GM11168 (cell line): ENCODE measurements around the gene LPAR1.

Source experiments
- in situ Hi-C: fragments of 300-500 bp; cut with MboI; formaldehyde crosslinking; loops from one replicate; pipeline ENCODE4 v1.12.0; 2022; ENCODE audit warnings: low sequenced_read_pairs; ENCODE audit not compliant: unreplicated experiment

Gene LPAR1

DNA sequence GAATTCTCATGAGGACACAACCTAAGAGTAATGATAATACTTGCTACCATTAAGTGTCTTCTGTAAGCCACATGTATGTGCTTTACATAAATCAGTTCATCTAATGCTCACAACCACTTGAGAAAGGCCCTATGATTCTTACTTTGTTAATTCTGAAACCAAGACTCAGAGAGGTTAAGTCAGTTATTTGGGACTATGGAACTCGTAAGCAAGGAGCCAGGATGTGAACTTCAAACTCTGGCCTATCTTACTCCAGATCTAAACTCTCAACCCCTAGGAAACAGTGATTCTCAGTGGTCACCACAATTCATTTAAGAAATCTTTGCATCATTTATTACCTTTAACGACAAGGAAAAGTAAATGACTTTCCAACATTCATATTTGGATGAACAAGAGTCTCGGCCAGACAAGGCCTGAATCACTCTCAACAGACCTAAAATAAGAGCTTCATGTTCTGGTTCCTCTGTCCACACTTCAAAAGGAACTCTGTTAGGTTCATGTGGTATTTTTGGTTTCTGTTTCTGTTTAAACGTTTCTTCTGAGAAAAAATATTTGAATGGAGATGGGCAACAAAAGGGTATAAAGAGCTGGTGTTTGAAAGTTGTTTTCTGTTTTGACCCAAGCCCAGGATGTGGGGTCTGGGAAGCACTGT lies 104.8 kb downstream of the LPAR1 start:
- in situ Hi-C loops, result loop anchor here (10.0 kb wide), 1 partner anchor 129 kb away; no protein-coding TSS in a partner anchor

DNA sequence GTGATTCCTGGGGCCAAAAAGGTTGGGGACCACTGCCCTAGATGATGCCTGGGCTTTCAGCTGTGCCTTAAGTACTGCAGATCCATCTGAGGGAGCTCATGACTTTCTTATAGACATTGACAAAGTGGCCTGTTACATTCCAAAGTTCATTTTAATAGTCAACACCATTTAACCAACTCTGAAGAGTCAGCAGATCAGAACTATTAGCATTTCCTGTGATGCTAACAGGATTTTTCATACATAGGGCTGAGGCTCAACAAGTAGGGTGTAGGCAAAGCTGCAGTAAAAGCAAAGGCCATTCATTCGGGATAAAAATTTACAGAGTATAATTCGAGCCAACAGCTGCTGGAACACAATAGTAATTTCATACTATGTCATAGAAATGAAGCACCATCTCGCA lies 105.4 kb downstream of the LPAR1 start:
- in situ Hi-C loops, result loop anchor here (10.0 kb wide), 1 partner anchor 128 kb away; no protein-coding TSS in a partner anchor

DNA sequence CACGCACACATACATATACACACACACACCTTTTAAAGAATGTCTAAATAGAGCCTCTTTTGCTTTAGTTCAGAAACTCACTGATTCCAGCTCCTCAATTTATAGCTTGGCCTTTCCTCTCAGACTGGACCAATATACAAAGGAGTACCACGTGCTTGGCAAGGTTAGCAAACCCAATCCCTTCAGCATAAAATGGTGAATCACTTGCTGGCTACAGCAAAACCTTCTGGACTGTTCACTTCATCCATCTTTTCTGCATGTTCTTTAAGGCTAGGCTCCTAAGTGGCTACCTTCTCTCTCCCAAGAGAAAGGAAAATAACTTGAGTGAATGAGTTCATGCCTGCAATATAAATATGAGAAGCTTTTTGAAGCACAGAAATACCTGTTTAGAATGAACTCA lies 109.7 kb downstream of the LPAR1 start:
- in situ Hi-C loops, result no loop called here

DNA sequence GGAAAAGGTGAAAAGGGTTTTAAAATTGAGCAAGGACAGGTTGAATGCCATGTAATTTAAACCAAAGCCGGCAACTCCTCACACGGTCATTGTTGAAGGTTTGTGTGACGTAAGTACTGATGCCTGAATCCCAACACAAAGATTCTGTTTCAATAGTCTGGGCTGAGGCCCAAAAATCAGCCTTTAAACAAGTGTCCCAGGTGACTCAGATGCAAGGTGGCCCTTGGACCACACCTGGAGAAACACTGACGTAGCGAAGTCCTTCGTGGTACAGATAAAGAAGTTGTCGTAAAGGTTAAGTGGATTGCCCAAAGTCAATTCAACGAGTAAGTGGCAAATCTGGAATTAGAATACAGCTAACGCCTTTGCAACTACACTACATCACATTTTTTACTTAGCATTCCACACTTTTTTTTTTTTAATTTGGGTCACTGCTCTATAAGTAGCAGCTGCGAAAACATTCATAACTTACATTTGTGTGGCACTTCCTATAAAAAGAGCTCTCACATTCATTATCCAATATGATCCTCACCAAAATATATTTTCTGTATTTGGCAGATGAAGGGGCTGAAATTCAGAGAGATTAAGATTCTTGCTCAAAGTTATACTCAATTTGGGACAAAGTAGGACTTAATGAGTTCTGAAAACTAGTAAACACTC lies 111.3 kb downstream of the LPAR1 start:
- in situ Hi-C loops, result no loop called here

DNA sequence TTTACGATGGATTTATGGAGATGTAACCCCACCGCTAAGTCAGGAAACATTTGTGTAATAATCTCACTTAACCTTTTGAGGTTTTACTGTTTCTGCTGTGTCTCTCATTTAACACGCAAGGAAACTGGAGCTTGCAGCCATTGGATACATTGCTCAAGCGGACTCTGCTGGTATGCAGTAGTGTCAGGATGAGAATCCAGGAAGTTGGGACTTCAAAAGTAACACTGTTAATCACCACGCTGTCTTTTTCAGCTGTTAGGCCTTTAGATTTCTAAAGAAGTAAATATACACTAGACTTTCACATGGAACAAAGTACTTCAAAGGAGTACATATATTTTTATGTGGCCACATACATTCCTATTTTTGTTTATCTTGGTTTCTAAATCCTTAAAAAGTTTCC lies 114.7 kb downstream of the LPAR1 start:
- in situ Hi-C loops, result no loop called here

DNA sequence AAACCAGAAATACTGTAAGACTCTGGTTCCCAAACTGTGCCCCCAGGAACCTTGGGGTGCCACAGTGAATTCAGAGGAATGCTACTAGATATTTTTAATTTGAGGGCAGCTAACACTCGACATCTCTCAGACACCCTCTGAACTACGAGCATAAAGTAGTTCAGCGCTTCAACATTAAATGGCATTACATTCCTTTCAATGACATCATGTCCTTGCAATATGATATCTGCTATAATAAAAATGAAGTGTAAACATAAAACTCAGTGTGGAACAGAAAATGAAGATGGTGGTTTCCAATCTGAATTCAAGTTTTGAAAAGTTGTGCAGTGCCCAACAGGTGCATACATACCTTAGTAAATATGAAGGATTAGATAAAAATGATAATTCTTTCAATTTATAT lies 116.1 kb downstream of the LPAR1 start:
- in situ Hi-C loops, result no loop called here

DNA sequence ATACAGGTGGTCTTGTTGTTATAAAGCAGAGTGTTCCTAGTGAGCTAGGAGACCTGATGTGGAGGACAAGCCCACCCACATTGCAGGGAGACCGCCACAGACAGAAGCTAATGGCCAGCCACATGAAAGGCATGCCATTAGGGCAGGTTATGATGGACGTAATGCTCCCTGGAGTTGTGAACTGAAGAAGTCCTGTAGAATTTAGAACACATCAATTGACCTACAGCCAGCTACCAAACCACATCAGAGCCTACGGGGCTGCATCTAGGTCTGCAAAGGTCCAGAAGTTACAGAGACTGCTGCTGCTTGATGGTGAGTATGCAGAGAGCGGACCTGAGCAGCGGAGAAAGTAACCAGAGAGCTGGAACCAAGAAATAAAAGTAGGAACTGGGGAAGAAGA lies 116.6 kb downstream of the LPAR1 start:
- in situ Hi-C loops, result no loop called here

DNA sequence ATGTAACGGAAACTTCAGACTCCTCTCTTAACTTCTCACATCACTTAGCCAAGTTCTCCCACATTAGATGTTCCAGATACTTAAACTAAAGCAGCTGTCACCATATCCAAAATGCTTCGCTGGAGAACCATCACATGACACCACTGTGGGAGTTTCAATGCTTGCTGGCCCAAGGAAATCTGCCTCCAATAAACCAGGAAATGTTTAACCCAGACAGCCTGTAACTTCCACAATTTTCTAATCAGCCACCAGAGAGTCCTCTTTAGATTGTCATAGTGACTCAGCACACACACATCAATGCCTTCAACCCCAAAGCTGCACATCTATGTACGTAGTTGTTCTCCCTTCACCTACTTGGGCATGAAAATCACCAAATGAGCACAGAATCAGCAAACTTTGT lies 118.7 kb downstream of the LPAR1 start:
- in situ Hi-C loops, result no loop called here

DNA sequence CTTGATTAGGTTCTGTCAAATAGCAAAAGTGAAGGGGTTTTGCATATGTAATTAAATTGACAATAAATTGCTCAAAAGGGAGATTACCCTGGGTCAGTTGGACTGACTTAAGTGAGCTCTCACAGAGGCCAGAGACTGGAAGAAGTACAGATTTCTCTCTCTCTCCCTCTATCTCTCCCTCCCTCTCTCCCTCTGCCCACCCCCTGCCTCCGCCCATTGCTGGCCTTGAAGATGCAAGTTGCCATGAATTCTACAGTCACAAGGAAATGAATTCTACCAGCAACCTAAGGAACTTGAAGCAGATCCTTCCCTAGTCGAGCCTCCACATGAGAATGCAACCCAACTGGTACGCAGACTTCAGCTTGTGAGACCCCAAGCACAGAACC lies 119.2 kb downstream of the LPAR1 start:
- in situ Hi-C loops, result no loop called here

DNA sequence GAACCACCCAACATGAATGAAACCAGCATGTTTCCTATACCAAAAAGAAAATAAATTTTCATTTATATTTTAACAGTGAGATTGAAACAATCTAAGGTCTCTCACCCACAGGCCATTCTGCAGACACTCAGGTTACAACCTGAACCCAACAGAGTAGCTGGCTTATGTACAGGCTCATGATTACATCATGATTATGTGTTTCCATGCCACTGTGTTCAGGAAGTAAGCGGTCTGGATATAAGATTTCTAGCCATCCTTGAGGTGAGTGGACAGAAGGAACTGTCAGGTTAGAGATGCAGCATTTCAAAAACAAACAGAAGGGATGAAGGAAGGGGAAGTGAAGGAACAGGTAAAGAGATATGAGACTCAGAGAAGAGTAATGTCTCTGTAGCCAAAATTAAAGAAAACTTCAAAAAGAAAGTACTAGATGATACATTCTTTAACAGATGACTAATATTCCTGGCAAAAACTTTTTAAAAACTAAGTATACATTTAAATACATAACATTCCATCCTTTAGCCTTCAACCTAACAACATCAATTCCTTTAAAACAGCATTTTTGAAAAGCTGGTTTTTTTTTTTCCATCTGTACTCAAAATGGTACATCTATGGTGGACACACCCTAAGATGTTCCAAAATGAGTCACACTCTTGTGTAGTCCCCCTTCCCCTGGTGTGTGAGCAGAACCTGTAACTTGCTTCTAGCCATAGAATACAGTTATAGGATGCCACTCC lies 119.8 kb downstream of the LPAR1 start:
- in situ Hi-C loops, result no loop called here

DNA sequence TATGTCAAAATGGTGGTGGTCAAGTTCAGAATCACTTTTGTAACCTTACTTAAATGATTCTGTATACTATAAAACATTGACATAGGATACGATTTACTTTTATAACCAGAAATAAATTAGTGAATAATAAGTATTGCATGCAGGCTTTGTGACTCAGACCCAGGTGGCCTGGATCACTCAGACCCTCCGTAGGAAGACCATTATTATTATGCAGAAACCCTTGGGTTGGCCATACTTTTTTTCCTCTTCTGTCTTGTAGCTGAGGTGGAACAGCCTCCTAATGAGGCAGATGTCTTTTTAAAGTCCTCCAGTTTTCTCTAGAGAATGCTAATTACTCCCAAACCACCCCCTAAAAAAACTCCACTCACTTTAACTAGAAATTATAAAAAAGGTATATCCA lies 121.9 kb downstream of the LPAR1 start:
- in situ Hi-C loops, result no loop called here

DNA sequence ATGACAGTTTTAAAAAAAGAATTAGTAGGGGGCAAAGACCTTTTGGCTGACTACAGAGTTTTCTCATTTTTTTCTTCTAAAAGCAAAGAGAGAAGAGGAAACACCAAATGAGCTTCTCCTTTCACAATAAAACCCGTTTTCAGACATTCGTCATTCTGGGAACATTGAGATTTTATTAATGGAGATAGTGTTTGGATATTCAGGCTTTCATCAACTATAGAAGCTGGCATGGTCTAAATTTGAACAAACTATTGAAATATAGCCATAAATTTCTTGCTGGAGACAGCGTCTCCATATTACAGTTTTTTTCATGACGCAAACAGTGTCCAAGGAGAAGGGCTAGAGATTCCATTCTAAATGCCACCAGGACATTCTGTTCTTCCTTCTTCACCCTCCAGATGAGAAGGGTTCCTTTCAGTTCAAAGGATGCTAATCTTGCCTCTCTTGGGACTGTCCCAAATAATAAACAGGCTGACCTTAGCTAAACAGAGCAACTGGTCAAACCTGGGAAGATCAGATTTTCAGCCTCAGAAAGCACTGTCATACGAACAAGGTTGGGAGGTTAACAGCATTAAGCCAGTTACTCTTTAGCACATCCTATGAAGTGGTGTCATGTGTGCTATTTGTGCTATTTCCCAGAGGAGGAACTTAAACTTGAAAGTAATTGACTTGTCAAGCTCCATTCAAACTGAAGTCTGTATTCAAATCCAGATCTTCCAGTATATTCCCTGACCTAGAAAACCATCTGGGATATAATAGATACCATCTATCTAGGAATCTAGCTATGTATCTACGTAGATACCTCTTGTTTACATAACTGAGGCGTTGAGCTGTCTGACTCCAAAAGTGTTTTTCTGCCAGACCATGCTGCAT lies 125.6 kb downstream of the LPAR1 start:
- in situ Hi-C loops, result no loop called here

DNA sequence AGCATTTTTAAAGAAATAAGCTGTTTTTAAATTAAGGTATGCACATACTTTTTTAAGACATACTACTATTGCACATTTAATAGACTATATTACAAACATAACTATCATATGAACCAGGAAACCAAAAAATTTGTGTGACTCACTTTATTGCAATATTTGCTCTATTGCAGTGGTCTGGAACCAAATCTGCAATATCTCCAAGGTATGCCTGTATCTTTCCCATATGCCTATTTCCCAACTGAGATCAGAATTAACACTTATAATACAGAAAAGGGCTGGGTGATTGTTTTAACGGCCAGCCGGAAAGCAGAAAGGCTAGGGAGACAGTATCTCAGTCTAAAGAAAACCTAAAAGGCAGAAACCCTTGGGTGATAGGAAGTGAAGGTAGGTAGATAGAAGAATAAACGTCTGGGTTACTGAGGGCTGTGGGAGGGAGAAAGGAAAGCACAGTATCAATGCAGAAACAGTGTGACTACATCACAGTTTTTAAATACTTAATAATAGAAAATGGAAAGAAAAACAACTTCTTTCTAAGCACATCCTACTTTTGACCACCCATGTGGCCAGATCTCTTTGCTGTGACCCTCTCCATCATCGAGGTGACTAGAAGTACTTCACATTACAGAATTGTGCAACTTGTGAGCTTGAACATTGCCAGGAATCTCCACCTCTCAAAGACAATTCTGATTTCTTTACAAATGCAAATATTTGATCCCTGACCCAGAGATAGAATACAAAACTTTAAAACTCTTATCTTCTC lies 126.4 kb downstream of the LPAR1 start:
- in situ Hi-C loops, result no loop called here

DNA sequence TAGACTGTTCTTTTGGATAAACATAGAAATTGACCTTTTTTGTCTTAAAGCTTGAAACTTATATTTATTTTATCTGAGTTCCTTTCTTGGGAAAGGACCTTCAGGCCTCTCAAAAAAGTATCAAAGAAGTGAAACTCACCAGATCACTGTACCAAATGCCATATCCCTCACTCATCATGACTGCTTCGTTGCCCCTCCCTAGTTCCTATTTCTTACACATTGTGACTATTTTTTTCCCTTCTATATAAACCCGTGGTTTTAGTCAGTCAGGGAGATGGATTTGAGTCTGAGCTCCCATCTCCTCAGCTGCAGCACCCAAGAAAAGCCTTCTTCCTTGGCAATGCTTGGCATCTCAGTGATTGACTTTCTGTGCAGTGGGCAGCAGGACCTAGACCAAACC lies 129.4 kb downstream of the LPAR1 start:
- in situ Hi-C loops, result no loop called here

DNA sequence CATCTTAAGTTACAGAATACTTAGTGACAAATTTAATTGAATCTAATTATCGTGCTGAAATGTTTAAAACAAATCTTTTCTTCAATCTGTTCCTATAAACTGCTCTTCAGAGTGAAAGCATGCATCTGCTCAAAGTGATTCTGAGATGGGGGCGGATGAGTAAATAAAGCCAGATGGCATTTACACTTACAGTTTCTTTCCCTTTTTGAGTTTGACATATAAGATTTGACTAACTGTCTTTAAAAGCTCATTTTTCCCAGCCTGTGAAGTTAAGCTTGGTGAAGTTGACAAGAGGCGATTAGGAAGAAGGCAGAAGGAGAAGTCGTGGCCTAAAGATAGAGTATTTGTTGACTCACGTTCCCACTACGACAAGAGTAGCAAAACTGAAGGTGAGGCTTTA lies 137.4 kb downstream of the LPAR1 start:
- in situ Hi-C loops, result no loop called here

DNA sequence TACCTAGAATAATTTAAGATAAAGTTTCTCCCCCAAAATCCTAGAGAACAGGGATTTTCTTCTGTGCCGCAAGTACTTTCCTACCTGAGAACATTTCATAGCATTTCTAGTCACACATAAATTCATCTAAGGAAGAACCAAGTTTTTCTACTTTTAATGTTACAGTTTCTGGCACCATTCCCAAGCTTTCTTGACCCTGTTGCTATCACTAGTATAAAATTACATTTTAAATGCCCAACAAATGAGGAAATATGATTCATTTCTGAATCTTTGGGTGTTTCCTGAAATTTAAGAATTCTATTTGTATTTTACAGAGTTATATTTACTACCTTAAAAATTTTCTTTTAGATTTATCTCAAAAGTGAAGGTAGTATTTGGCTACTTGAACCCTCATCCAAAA lies 137.8 kb downstream of the LPAR1 start:
- in situ Hi-C loops, result no loop called here

DNA sequence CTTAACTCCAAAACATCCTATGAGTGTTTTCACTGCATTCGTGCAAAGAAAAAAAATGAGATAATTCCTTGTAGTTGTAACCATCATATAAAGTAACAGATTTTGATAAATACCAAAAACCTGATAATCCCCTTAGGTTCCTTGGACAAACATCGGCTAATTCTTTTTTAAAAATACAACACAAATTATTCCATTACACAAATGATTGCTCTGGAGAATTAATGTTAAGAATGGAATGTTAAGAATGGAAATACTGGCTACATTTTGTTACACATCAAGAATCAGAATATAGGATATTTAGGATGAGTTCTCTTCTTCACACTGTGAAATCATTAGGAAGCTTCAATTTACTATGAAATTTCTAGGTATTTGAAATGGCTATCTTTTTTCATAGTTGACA lies 139.4 kb downstream of the LPAR1 start:
- in situ Hi-C loops, result no loop called here

DNA sequence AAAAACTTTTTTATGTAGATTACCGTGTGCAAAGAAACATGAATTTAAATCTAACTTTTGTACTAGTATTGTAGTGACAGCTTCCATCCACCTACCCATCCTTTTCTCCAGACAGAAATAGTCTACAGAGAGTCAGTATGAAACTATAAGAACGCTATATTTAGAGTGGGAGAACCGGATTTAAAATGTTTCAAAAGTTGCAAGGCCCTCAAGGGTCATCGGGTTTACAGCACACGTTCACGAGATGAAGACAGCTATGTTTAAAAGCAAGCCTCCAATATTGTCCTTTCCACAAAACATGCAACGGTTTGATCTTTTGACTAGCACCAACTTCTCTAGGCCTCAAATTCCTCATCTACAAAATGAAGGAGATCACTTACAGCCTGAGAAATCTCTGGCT lies 139.9 kb downstream of the LPAR1 start:
- in situ Hi-C loops, result no loop called here

DNA sequence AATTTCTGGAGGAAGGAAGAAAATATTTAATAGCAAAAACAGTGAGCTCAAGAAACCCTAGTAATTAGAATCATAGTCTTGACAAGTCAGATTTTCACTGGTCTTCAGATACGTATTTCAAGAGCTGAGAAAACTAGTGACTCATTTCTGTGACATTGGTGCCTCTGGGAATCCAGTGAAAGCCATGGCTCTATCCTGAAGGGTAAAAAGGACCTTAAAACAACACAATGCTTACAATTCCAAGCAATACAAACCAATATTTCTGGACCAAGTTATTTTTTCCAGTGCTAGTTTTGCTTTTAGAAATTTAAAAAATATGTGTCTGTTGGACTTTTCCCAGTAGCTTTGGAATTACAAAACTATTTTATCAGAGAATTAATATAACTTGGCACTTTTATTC lies 140.3 kb downstream of the LPAR1 start:
- in situ Hi-C loops, result no loop called here
